CD4-positive, alpha-beta memory T cell (primary cell): Measurements from ENCODE around the gene CAMKV. TPM values are rescaled to one million over a fixed set of nuclear protein-coding genes. Genes with fewer than 3 reads are reported as not detected.

Experiments used
- CTCF ChIA-PET: fragments of 350-600 bp; sonication (Branson Sonifier 250); formaldehyde crosslinking; loops from one replicate; lab custom pipeline; 2021; ENCODE audit warnings: inconsistent platforms; ENCODE audit not compliant: partially characterized antibody; lab: Charles Lee
- POLR2A ChIA-PET: fragments of 350-600 bp; sonication (Branson Sonifier 250); formaldehyde crosslinking; loops from one replicate; lab custom pipeline; 2021; ENCODE audit not compliant: partially characterized antibody; lab: Charles Lee
- DNase-seq, 5 donors: peaks; one replicate each; pipeline versions ENCODE4 v3.0.0 to v3.0.0-alpha.2; 2020 to 2022; ENCODE audit warnings: mixed read lengths in 1 of 5
- H3K27ac ChIP-seq: one replicate; pipeline ENCODE4 v1.7.0; 2013; ENCODE audit warnings: low read depth, low read length
- H3K27me3 ChIP-seq: 2 replicates; pipeline ENCODE4 v1.7.0; 2013; ENCODE audit warnings: mild to moderate bottlenecking, low read length, moderate library complexity; ENCODE audit not compliant: insufficient read depth
- H3K36me3 ChIP-seq: 2 replicates; pipeline ENCODE4 v1.7.0; 2013; ENCODE audit warnings: mild to moderate bottlenecking, low read length, moderate library complexity; ENCODE audit not compliant: insufficient read depth
- H3K4me1 ChIP-seq: 2 replicates; pipeline ENCODE4 v1.7.0; 2013; ENCODE audit warnings: mild to moderate bottlenecking, low read length, moderate library complexity; ENCODE audit not compliant: insufficient read depth
- H3K4me3 ChIP-seq, 2 donors: one replicate each; pipeline ENCODE4 v1.7.0; 2013; ENCODE audit warnings: low read length in 2 of 2, mild to moderate bottlenecking in 1 of 2
- H3K9me3 ChIP-seq, 2 donors: one replicate each; pipeline ENCODE4 v1.7.0; 2013; ENCODE audit warnings: low read length in 2 of 2, control low read depth in 1 of 2; ENCODE audit not compliant: control insufficient read depth in 1 of 2
- H3K27ac Mint-ChIP-seq, 7 donors: one replicate each; pipeline ENCODE4 v1.8.0; 2020 to 2021; ENCODE audit warnings: mixed read lengths in 7 of 7, mild to moderate bottlenecking in 6 of 7, inconsistent platforms in 3 of 7, moderate library complexity in 3 of 7
- H3K27me3 Mint-ChIP-seq, 2 donors: one replicate each; pipeline ENCODE4 v1.8.0; 2020 to 2021; ENCODE audit warnings: mixed read lengths in 2 of 2
- H3K36me3 Mint-ChIP-seq, 2 donors: one replicate each; pipeline ENCODE4 v1.8.0; 2020 to 2021; ENCODE audit warnings: mixed read lengths in 2 of 2, inconsistent platforms in 1 of 2, mild to moderate bottlenecking in 1 of 2
- H3K4me1 Mint-ChIP-seq, 4 donors: one replicate each; pipeline ENCODE4 v1.8.0; 2020 to 2021; ENCODE audit warnings: mixed read lengths in 4 of 4, mild to moderate bottlenecking in 1 of 4
- H3K4me3 Mint-ChIP-seq, 8 donors: one replicate each; pipeline ENCODE4 v1.8.0; 2020 to 2021; ENCODE audit warnings: mixed read lengths in 8 of 8, mild to moderate bottlenecking in 7 of 8, moderate library complexity in 6 of 8, inconsistent platforms in 3 of 8
- H3K9me3 Mint-ChIP-seq, 8 donors: one replicate each; pipeline ENCODE4 v1.8.0; 2020 to 2021; ENCODE audit warnings: mixed read lengths in 8 of 8, mild to moderate bottlenecking in 5 of 8, inconsistent platforms in 3 of 8, moderate library complexity in 1 of 8
- intact Hi-C: fragments of 100-400 bp; cut with micrococcal nuclease; formaldehyde crosslinking; loops from one replicate; pipeline ENCODE4 v1.15.1; 2023
- polyA plus RNA-seq, 2 donors: library from polyadenylated mRNA; unstranded; fragments of 300-500 nt; fragmentation: Illumina TruSeq; gene quantifications; one replicate each; pipeline ENCODE4 v1.2.3, GENCODE V29; 2021
- total RNA-seq, 2 experiments: library from RNA; stranded (reverse); gene quantifications; one replicate each; pipeline ENCODE4 v1.2.3, GENCODE V29; 2021

The CAMKV gene
- total and polyA plus RNA-seq, 4 experiments from 2014 or later, result not detected

DNA sequence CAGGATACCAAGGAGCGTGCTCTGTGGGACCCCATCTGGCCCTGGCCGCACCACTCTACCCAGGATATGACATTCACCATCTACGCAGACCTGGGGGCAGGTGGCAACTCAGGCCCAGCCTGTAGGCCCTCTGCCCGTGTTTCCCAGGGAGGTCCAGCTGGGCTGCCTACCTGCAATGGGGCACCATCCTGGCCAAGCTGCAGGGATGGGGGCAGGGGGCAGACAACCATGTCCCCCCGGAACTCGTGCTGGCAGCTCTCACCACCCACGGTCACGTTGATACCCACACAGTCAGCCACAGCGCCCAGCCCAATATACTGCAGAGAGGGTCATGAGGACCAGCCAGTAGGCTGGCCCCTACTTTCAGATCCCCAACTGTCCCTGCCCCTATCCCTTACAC lies 26.1 kb upstream of the CAMKV start:
- H3K4me3 ChIP-seq, result no peak overlapping the region
- no peaks in the 10 kb centered on the region for H3K9me3 Mint-ChIP-seq
- CTCF ChIA-PET, result interaction anchor here (1.1 kb wide), 1 partner anchor 93 kb away, joined by 3 read pairs; the partner anchor contains the start of gene INKA1
- POLR2A ChIA-PET, result interaction anchor here (1.4 kb wide), 1 partner anchor 39 kb away, joined by 4 read pairs; no protein-coding TSS in a partner anchor
- no peak overlapping the region for H3K27ac Mint-ChIP-seq
- intact Hi-C loops, result no loop called here
- no peaks in the 10 kb centered on the region for H3K4me1 ChIP-seq
- H3K27me3 Mint-ChIP-seq, result no peaks in the 10 kb centered on the region
- no peaks in the 10 kb centered on the region for H3K36me3 Mint-ChIP-seq
- H3K9me3 ChIP-seq, result no peaks in the 10 kb centered on the region
- no peak for DNase-seq
- no peak overlapping the region for H3K27ac ChIP-seq
- H3K4me3 Mint-ChIP-seq, result no peak overlapping the region
- no peaks in the 10 kb centered on the region for H3K36me3 ChIP-seq
- H3K27me3 ChIP-seq, result no peaks in the 10 kb centered on the region
- H3K4me1 Mint-ChIP-seq, result no peaks in the 10 kb centered on the region

DNA sequence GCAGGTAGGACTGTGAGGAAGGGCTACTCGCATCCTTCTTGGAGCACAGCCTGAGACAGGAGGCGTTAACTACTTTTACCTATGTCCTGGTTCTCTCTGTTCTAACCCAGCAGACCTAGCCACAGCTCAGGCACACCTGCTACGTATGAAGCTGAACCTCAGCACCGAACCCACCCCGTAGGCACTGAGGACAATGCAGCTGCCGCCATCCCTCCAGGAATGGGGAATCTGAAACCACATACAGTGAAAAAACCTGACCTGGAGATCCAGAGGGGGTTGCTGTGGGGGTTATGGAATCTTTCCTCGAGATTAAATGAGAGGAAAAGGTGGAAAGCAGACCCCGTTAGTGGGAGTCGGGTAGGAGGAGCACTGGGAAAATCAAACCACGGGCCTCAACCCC lies 19.6 kb upstream of the CAMKV start:
- ChIA-PET CTCF (no interaction called here), POLR2A (no interaction called here)
- intact Hi-C loops, result no loop called here
- no peak overlapping the region for H3K27ac Mint-ChIP-seq
- no peak overlapping the region for H3K4me3 Mint-ChIP-seq
- no peaks in the 10 kb centered on the region for H3K9me3 ChIP-seq
- no peaks in the 10 kb centered on the region for H3K4me1 ChIP-seq
- H3K27me3 ChIP-seq, result no peaks in the 10 kb centered on the region
- no peaks in the 10 kb centered on the region for H3K9me3 Mint-ChIP-seq
- no peak overlapping the region for H3K27ac ChIP-seq
- DNase-seq, result no peak
- no peak overlapping the region for H3K4me3 ChIP-seq
- no peaks in the 10 kb centered on the region for H3K36me3 Mint-ChIP-seq
- H3K27me3 Mint-ChIP-seq, result no peaks in the 10 kb centered on the region
- no peaks in the 10 kb centered on the region for H3K36me3 ChIP-seq
- H3K4me1 Mint-ChIP-seq, result no peaks in the 10 kb centered on the region

DNA sequence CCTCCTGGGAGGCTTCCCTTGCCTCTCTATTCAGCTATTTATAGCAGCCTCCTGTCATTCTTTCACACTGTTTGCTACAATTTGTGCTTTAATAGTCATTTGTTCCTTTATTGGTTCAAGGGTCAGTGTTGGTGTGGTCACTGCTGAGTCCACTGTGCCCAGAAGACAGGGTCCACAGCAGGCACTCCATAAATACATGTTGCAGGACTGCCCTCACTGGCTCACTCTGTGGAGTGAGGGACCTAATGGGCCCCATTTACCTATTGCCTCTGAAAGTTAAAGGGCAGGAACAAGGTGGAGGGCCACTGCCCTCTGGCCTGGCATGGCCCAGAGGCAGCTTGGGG lies 17.2 kb upstream of the CAMKV start:
- intact Hi-C loops, result no loop called here
- Histone ChIP-seq H3K36me3 (no peaks in the 10 kb centered on the region), H3K27ac (no peak overlapping the region), H3K9me3 (no peaks in the 10 kb centered on the region), H3K4me3 (no peak overlapping the region), H3K27me3 (no peaks in the 10 kb centered on the region), H3K4me1 (no peaks in the 10 kb centered on the region)
- H3K27ac Mint-ChIP-seq, result peak overlapping the region in 1 of 7 donors; percentile 19
- no peak for DNase-seq
- H3K4me3 Mint-ChIP-seq, result no peak overlapping the region
- ChIA-PET CTCF (no interaction called here), POLR2A (no interaction called here)
- H3K27me3 Mint-ChIP-seq, result no peaks in the 10 kb centered on the region
- no peaks in the 10 kb centered on the region for H3K9me3 Mint-ChIP-seq
- H3K36me3 Mint-ChIP-seq, result no peaks in the 10 kb centered on the region
- H3K4me1 Mint-ChIP-seq, result no peaks in the 10 kb centered on the region

DNA sequence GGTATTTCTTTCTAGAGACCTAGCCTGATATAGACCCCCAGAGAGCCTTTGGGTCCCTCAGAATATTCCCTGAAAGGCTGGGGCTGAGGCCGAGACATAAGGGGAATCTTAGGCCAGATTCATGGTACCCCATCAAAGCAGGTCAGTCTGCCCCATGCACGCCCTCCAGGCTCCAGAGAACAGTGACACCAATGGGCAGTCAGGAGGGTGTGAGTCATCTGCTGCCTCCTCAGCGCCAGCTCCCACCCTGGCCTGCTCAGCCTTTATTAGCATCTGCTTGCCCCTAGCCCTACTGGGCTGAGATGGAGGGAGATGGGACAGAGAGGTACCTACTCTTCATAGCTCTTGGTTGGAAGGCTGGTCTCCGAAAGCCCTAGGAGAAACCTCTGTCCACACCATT lies 14.3 kb upstream of the CAMKV start:
- peak overlapping the region in 1 of 7 donors; percentile 6 for H3K27ac Mint-ChIP-seq
- no peak overlapping the region for H3K4me3 ChIP-seq
- intact Hi-C loops, result no loop called here
- POLR2A ChIA-PET, result interaction anchor here (1.1 kb wide), 1 partner anchor 46 kb away, joined by 3 read pairs; the partner anchor contains the start of gene MON1A
- H3K9me3 Mint-ChIP-seq, result no peaks in the 10 kb centered on the region
- no peaks in the 10 kb centered on the region for H3K36me3 Mint-ChIP-seq
- CTCF ChIA-PET, result interaction anchor here (1.4 kb wide), 1 partner anchor 45 kb away, joined by 6 read pairs; no protein-coding TSS in a partner anchor
- H3K4me3 Mint-ChIP-seq, result no peak overlapping the region
- H3K4me1 Mint-ChIP-seq, result no peaks in the 10 kb centered on the region
- no peaks in the 10 kb centered on the region for H3K27me3 Mint-ChIP-seq
- H3K27me3 ChIP-seq, result no peaks in the 10 kb centered on the region
- H3K36me3 ChIP-seq, result no peaks in the 10 kb centered on the region
- DNase-seq, result peak in 1 of 5 donors; percentile 24
- H3K27ac ChIP-seq, result no peak overlapping the region
- H3K9me3 ChIP-seq, result no peaks in the 10 kb centered on the region
- H3K4me1 ChIP-seq, result no peaks in the 10 kb centered on the region

DNA sequence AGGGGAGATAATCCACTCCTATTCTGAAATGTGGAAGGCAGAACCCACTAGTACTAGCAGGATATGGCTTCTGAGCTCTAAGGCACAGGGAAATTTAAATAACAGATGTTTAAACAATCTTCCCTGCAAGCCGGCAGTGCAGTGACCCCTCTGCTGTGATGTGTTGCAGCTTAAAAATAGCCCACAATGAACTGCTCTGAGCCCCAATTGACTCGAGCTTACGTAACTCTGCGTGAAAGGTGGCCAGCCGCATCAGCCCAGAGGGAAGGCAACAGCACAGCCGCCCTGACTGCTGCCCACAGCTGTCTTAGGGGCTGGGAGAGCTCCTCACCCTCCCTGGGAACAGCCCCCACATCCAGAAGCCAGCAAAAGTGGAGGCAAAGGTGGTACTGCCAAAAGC lies 12.5 kb upstream of the CAMKV start:
- CTCF ChIA-PET, result no interaction called here

DNA sequence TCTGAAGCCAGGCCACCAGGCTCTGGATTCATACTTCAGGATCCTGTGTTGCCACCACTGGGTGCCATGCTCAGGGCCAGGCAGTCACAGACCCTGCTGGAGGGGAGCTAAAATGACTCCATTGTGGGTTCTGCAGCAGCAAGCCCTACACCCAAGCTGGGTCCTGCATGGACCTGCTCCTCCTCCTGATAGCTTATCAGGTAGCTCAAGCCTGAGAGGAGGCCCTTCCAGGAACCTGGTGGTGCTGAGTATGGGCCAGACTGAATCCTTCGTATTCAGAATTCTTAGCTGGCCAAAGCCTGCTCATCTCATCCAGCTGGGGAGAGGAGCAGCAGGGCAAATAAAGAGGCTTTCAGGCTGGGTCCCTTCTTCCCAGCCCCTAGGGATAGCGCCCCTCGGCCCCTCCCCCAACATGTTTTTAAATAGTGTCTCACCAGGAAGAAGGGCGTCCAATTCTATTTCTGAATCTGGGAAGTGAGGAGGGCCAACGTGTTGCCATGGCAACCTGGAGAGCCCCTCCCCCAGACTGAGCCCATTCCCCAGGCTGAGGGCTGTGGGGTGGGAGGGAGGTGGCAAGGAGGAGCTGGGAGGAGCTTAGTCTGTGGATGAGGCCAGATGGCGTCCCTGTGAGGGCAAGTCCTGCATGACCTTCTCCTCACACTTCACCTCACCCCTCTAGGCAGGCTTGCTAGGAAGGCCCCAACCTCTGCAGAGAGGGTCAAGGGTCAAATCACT lies 11.0 kb upstream of the CAMKV start:
- no peak overlapping the region for H3K4me3 ChIP-seq
- intact Hi-C loops, result no loop called here
- H3K4me1 Mint-ChIP-seq, result no peaks in the 10 kb centered on the region
- H3K4me1 ChIP-seq, result no peaks in the 10 kb centered on the region
- peaks cover 0 to 1% (median 0%) of the 10 kb centered on the region in 8 donors for H3K9me3 Mint-ChIP-seq
- no peaks in the 10 kb centered on the region for H3K36me3 ChIP-seq
- H3K4me3 Mint-ChIP-seq, result no peak overlapping the region
- H3K9me3 ChIP-seq, result no peaks in the 10 kb centered on the region
- H3K27ac ChIP-seq, result no peak overlapping the region
- no peaks in the 10 kb centered on the region for H3K27me3 Mint-ChIP-seq
- no peaks in the 10 kb centered on the region for H3K27me3 ChIP-seq
- H3K36me3 Mint-ChIP-seq, result no peaks in the 10 kb centered on the region
- H3K27ac Mint-ChIP-seq, result no peak overlapping the region
- POLR2A ChIA-PET, result no interaction called here
- no peak for DNase-seq
- CTCF ChIA-PET, result no interaction called here

More for the DNA sequence above, 12.5 kb upstream of the CAMKV start:
- no peak for DNase-seq
- no peak overlapping the region for H3K4me3 ChIP-seq
- Mint-ChIP-seq H3K36me3 (no peaks in the 10 kb centered on the region), H3K27me3 (no peaks in the 10 kb centered on the region), H3K4me1 (no peaks in the 10 kb centered on the region), H3K4me3 (no peak overlapping the region), H3K9me3 (no peaks in the 10 kb centered on the region), H3K27ac (no peak overlapping the region)
- H3K9me3 ChIP-seq, result no peaks in the 10 kb centered on the region
- H3K27ac ChIP-seq, result no peak overlapping the region
- no peaks in the 10 kb centered on the region for H3K27me3 ChIP-seq
- POLR2A ChIA-PET, result interaction anchor here (0.6 kb wide), 1 partner anchor 137 kb away, joined by 3 read pairs; no protein-coding TSS in a partner anchor
- H3K36me3 ChIP-seq, result no peaks in the 10 kb centered on the region
- intact Hi-C loops, result no loop called here
- H3K4me1 ChIP-seq, result no peaks in the 10 kb centered on the region

DNA sequence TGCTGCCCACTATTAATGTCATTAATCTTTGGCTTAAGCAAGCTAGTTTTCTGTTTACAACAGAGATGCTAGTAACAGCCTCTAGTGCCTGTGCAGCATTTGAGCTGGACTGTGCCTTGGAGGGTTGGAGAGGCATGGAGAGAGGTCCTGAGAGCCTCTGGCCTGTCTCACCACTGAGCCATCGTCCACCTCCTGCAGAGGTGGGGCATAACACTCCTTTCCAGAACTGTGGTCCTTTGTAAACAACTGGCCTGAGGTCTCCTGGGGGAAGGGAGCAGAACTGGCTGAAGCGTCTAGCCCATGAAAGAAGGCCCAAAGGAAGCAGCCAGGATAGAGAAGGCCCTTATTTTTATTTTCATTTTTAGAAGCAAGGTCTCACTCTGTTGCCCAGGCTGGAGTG lies 10.0 kb upstream of the CAMKV start:
- CTCF ChIA-PET, result no interaction called here
- no peaks in the 10 kb centered on the region for H3K27me3 ChIP-seq
- no peaks in the 10 kb centered on the region for H3K4me1 Mint-ChIP-seq
- peak overlapping the region in 1 of 7 donors; percentile 53 for H3K27ac Mint-ChIP-seq
- no peaks in the 10 kb centered on the region for H3K9me3 ChIP-seq
- H3K4me1 ChIP-seq, result no peaks in the 10 kb centered on the region
- peaks cover 0 to 1% (median 0%) of the 10 kb centered on the region in 8 donors for H3K9me3 Mint-ChIP-seq
- no peak overlapping the region for H3K27ac ChIP-seq
- POLR2A ChIA-PET, result no interaction called here
- no peaks in the 10 kb centered on the region for H3K27me3 Mint-ChIP-seq
- no peak for DNase-seq
- H3K36me3 Mint-ChIP-seq, result no peaks in the 10 kb centered on the region
- intact Hi-C loops, result no loop called here
- H3K36me3 ChIP-seq, result no peaks in the 10 kb centered on the region
- H3K4me3 ChIP-seq, result no peak overlapping the region
- no peak overlapping the region for H3K4me3 Mint-ChIP-seq
